Liver (tissue), 3 donors: ENCODE data around the gene PNN.

Experiments
- EGR1 ChIP-seq, 2 donors: IDR thresholded peaks; 2 replicates each; pipeline ENCODE4 v1.6.1; 2016 to 2018; ENCODE audit warnings: antibody characterized with exemption in 2 of 2, low read depth in 2 of 2
- GABPA ChIP-seq, 2 donors: IDR thresholded peaks in 1 of 2; conservative IDR thresholded peaks in 1 of 2; 2 replicates each; pipeline ENCODE4 v1.6.1; 2016; ENCODE audit warnings: antibody characterized with exemption in 2 of 2, mild to moderate bottlenecking in 1 of 2, moderate library complexity in 1 of 2
- RAD21 ChIP-seq, 2 donors: IDR thresholded peaks; 2 replicates each; pipeline ENCODE4 v1.6.1; 2016; ENCODE audit warnings: antibody characterized with exemption in 2 of 2, mild to moderate bottlenecking in 2 of 2
- TF ChIP-seq, protein P1 (sequence below): IDR thresholded peaks from 2 replicates; pipeline ENCODE4 v1.6.1; 2016; ENCODE audit warnings: antibody characterized with exemption
- TF ChIP-seq, protein P2 (sequence below): IDR thresholded peaks from 2 replicates; pipeline ENCODE4 v1.6.1; 2016; ENCODE audit warnings: antibody characterized with exemption
- TF ChIP-seq, protein P3 (sequence below): fragments of 150-350 bp; IDR thresholded peaks from 2 replicates; pipeline ENCODE4 v1.5.1; 2017; ENCODE audit warnings: improper control_type of control experiment, low read depth, low read length; ENCODE audit not compliant: missing input control
- TF ChIP-seq, protein P4 (sequence below): IDR thresholded peaks from 2 replicates; pipeline ENCODE4 v1.6.1; 2016; ENCODE audit warnings: antibody characterized with exemption, mild to moderate bottlenecking
- donor health status: healthy.
- donor health status: healthy.

DNA sequence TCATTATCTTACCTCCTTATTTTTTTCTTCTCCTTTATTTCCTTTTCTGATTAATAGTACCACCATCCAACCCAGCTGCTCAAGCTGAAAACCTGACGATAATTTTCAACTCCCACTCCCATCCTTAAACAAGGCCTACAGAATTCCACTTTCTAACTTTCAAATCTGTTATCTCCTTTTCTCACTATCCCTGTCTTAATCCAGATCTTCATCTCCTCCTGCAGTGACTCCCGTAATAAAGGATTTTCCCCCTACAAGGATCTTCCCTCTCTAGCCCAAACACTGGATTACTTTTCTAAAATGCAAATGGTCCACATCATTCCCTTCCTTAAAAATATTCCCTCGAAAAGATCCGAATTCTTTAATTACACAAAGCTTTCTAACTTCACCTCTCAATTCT lies 6.5 kb upstream of the PNN start:
- TF ChIP-seq, protein P1, sequence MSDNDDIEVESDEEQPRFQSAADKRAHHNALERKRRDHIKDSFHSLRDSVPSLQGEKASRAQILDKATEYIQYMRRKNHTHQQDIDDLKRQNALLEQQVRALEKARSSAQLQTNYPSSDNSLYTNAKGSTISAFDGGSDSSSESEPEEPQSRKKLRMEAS, result no peak
- TF ChIP-seq, protein P2, sequence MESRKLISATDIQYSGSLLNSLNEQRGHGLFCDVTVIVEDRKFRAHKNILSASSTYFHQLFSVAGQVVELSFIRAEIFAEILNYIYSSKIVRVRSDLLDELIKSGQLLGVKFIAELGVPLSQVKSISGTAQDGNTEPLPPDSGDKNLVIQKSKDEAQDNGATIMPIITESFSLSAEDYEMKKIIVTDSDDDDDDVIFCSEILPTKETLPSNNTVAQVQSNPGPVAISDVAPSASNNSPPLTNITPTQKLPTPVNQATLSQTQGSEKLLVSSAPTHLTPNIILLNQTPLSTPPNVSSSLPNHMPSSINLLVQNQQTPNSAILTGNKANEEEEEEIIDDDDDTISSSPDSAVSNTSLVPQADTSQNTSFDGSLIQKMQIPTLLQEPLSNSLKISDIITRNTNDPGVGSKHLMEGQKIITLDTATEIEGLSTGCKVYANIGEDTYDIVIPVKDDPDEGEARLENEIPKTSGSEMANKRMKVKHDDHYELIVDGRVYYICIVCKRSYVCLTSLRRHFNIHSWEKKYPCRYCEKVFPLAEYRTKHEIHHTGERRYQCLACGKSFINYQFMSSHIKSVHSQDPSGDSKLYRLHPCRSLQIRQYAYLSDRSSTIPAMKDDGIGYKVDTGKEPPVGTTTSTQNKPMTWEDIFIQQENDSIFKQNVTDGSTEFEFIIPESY, result no peak
- TF ChIP-seq, protein P3, sequence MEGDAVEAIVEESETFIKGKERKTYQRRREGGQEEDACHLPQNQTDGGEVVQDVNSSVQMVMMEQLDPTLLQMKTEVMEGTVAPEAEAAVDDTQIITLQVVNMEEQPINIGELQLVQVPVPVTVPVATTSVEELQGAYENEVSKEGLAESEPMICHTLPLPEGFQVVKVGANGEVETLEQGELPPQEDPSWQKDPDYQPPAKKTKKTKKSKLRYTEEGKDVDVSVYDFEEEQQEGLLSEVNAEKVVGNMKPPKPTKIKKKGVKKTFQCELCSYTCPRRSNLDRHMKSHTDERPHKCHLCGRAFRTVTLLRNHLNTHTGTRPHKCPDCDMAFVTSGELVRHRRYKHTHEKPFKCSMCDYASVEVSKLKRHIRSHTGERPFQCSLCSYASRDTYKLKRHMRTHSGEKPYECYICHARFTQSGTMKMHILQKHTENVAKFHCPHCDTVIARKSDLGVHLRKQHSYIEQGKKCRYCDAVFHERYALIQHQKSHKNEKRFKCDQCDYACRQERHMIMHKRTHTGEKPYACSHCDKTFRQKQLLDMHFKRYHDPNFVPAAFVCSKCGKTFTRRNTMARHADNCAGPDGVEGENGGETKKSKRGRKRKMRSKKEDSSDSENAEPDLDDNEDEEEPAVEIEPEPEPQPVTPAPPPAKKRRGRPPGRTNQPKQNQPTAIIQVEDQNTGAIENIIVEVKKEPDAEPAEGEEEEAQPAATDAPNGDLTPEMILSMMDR, result no peak
- TF ChIP-seq, protein P4, sequence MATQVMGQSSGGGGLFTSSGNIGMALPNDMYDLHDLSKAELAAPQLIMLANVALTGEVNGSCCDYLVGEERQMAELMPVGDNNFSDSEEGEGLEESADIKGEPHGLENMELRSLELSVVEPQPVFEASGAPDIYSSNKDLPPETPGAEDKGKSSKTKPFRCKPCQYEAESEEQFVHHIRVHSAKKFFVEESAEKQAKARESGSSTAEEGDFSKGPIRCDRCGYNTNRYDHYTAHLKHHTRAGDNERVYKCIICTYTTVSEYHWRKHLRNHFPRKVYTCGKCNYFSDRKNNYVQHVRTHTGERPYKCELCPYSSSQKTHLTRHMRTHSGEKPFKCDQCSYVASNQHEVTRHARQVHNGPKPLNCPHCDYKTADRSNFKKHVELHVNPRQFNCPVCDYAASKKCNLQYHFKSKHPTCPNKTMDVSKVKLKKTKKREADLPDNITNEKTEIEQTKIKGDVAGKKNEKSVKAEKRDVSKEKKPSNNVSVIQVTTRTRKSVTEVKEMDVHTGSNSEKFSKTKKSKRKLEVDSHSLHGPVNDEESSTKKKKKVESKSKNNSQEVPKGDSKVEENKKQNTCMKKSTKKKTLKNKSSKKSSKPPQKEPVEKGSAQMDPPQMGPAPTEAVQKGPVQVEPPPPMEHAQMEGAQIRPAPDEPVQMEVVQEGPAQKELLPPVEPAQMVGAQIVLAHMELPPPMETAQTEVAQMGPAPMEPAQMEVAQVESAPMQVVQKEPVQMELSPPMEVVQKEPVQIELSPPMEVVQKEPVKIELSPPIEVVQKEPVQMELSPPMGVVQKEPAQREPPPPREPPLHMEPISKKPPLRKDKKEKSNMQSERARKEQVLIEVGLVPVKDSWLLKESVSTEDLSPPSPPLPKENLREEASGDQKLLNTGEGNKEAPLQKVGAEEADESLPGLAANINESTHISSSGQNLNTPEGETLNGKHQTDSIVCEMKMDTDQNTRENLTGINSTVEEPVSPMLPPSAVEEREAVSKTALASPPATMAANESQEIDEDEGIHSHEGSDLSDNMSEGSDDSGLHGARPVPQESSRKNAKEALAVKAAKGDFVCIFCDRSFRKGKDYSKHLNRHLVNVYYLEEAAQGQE, result no peak
- no peak for TF ChIP-seq RAD21 (IDR thresholded peaks at IDR 0.05)
- TF ChIP-seq EGR1 (IDR thresholded peaks at IDR 0.05; ENCODE audit: low read depth in 2 of 2), result no peak
- TF ChIP-seq GABPA (IDR thresholded peaks at IDR 0.05 in 1 of 2, conservative IDR thresholded peaks at IDR 0.05 in 1 of 2), result no peak
